NB4 (cell line): Measurements from ENCODE around the gene DSTN.

Experiments used
- CTCF ChIP-seq: IDR thresholded peaks from one replicate; pipeline ENCODE4 v1.5.1; 2012; ENCODE audit warnings: low read depth, low read length
- MYC ChIP-seq: IDR thresholded peaks from 2 replicates; pipeline ENCODE4 v1.6.1; 2011; ENCODE audit warnings: low read depth, low read length
- POLR2A ChIP-seq: IDR thresholded peaks from 2 replicates; pipeline ENCODE4 v1.6.1; 2011; ENCODE audit warnings: mild to moderate bottlenecking; ENCODE audit not compliant: insufficient read length; ENCODE audit errors: extremely low read depth
- TF ChIP-seq, protein P1 (sequence below): IDR thresholded peaks from 2 replicates; pipeline ENCODE4 v1.6.1; 2011; ENCODE audit warnings: low read depth, low read length

DNA sequence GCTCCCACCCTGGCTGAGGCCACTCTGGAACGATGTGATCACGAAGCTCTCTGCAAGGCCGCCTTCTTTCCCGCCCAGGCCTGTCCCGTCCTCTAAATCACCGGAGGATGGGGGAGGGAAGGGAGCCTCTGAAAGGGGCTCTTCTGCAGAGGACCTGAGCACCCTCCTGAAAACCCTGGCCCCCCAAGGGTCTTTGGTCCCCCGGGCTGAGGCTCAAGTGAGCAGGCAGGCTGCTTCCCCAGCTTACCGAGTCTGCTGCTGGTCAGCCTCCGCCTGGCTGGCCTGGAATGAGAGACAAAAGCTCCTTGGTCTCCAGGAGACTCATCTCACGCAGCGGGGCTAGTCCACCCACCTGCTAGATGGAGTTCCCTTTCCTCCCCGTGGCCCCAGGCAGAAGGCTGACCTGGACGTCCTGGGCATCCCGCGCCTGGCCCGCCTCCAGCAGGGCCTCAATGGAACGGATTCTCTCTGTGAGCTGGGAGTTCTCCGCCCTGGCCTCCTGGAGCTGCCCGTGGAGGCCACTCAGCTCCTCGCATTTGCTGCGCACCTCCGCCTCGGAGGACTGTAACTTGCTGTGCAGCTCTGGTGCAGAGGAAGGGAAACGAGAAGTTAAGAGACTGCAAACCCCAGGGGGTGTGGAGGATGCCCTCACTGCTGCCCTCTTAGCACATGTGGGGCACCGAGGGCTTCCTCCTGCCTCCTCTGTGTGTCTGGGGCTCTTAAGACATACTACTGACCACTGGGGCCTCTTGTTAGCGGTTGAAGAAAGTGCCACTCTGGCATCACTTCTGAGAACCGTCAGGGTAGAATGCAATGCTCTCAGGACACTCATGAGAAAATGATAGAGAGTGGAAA, 57.5 kb downstream of the DSTN start:
- TF ChIP-seq CTCF (no peak), POLR2A (no peak), MYC (peak; percentile 86)
- TF ChIP-seq, protein P1, sequence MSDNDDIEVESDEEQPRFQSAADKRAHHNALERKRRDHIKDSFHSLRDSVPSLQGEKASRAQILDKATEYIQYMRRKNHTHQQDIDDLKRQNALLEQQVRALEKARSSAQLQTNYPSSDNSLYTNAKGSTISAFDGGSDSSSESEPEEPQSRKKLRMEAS: peak; percentile 90
